G401 (cell line): ENCODE data around the gene KCNQ1. TPM values are rescaled to one million over a fixed set of nuclear protein-coding genes. Genes with fewer than 3 reads are reported as not detected.

Source experiments
- DNase-seq: peaks from one replicate; pipeline ENCODE4 v3.0.0-alpha.2; 2015; ENCODE audit warnings: low spot score
- in situ Hi-C: cut with HindIII; loops from 2 replicates; pipeline ENCODE4 v1.10.0; 2016; ENCODE audit warnings: low sequenced_read_pairs, mixed read lengths
- total RNA-seq: library from RNA; depleted of rRNA; stranded (reverse); fragments of >200 nt; shearing (Covaris generic); gene quantifications from 2 replicates; pipeline ENCODE4 v1.2.3, GENCODE V29; 2014

Gene KCNQ1
- total RNA-seq, 1 experiment from 2014 or later, result 0.85 TPM

DNA sequence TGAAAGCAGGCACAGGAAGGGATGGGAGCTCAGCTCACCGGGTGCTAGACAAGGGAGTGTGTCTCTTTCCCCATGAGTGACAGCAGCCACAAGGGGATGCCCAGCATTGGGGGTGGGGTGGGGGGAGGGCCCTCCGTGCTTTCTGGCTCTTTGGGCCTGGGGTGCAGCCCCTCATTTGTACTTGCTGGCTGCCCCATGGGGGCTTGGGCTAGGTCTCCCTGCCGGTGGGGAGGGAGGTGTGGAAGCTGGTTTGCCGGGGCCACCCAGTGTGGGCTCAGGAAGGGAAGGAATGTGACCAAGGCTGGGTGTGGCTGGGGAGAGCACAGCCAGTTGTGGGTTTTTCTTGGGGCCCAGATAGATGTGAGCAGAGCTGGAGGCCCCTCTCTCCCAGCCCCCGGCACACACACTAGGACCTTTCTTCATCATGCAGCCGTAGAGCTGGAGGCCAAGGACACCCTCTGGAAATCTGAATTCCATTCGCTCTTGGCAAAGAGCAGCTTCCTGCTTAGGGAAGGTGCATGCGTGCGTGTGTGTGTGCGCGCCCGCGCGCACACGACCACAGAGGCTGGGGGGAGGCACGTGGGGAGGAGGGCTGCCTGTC lies 229.2 kb downstream of the KCNQ1 start:
- no peak for DNase-seq
- in situ Hi-C loops, result no loop called here

GRCh38 chr11:2674658-2675131 lies 229.9 kb downstream of the KCNQ1 start:
- in situ Hi-C loops, result no loop called here
- no peak for DNase-seq

DNA sequence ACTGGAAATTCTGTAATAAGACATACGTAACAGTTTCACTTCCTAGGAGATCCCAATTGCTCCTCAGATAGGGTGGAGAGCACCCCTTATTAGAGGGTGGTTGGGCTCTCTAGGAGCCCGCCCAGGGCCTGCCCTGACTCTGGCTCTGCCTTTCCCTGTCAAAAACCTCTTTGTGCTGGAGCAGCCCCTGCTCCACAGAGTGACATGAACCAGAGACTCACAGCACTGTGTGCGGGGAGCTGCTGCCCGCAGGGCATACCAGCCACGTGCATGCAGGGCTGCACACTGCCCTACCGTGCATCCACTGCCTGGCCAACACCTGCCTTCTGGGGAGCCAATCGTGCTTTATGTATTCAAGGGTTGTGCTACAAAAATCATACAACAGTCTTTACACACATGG lies 230.7 kb downstream of the KCNQ1 start:
- DNase-seq, result no peak
- in situ Hi-C loops, result no loop called here

DNA sequence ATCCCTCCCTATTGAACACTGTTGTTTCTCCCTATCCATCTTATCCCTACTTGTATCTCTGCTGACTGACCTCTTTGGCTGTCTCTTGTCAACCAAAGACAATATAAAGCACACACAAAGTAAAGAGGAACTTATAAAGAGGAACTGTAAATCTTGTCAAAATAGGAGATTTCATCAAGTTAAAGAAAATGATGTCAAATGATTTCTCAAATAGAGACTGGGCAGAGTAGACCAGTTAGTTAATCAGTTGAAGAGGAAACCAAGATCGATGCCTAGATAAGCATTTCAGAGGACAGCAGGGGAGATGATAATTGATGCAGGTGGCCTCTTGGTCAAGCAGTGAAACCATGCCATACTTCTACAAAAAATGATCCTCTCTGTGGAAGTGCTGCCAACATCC lies 232.3 kb downstream of the KCNQ1 start:
- peak; percentile 32 for DNase-seq
- in situ Hi-C loops, result no loop called here

DNA sequence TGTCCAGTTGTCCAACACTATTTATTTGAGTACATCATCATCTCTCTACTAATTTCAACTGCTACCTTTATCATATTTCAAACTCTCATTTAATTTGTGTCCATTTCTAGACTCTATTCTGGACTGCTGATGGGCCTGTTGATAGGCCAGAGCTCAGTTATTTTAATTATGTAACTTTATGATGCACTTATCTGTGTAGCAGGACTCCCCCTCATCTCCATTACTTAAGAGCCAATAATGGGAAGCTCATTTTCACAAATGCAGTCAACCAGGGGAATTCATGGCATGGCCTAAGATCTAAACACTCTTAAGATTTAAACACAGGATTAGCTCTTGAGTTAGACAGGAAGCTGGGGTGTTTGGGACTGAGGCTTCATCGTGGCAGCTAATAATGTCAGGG lies 233.6 kb downstream of the KCNQ1 start:
- in situ Hi-C loops, result no loop called here
- no peak for DNase-seq

DNA sequence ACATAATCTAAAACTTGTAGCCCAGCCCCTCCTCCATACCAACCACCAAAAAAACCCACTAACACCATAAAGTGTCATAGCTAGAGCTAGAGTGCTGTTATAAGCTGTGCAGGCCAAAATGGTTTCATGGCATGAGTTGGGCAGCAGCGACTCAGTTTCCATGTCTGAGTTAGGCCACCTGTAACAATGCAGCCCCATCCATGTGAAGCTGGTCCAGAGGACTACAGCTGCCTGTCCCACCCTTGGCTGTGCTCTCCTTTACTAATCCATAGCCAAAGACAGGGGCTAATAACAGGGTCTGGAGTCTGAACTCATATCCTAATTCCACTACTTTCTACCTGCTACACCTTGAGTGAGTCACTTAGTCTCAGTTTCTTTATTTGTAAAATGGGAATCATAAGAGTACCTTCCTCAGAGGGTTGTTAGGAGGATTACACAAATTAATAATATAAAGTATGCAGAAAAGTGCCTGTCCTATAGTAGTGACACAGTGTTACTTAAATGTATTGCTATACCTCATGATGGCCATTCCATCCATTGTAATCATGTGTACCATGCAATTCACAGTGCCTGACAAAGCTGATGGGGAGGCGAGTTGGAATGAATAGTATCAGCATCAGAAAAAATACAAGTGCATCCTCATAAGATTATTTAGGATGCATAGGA lies 234.3 kb downstream of the KCNQ1 start:
- in situ Hi-C loops, result no loop called here

GRCh38 chr11:2681408-2682145 lies 236.8 kb downstream of the KCNQ1 start:
- in situ Hi-C loops, result no loop called here
- DNase-seq, result no peak

More for the DNA sequence above, 234.3 kb downstream of the KCNQ1 start:
- no peak for DNase-seq

DNA sequence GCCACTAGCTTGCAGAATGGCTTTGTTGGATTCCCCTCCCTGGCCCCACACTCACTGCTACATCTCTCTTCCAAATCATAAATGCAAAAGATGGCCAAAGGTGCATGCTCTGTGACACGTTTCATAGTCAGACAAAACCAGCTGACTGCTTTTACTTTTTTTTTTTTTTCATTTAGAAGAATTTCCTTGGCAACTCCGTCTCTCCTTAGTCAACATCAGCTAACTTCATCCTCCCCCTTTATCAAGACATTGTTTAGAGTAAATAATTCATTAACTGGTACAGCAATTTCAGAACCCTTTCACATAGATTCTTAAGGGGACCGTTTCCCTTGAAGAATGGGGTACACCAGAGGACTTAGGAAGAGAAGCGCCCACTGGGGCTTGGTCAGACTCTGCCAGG lies 239.0 kb downstream of the KCNQ1 start:
- DNase-seq, result no peak
- in situ Hi-C loops, result no loop called here

- DNase-seq, result no peak
- in situ Hi-C loops, result no loop called here
Measured at GRCh38 chr11:2684581-2684980, 239.8 kb downstream of the KCNQ1 start.

DNA sequence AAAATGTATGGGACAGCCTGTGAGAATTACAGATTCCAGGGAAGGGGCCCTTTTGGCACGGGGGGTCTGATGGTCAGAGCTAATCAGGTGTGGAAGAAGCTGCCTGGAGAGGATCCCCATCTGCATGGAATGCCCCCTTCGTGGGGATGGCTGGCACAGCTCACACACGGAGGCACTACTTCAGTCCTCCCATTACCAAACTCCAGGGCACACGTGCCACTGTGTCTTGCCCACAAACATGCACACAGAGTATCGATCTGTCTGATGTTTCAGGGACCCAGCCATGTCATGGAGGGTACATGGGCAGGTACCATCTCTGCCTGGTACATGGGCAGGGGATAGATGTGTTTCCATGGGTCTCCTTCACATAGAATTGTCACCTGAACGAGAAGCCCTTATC lies 240.2 kb downstream of the KCNQ1 start:
- in situ Hi-C loops, result no loop called here
- no peak for DNase-seq

GRCh38 chr11:2685566-2686359 lies 241.0 kb downstream of the KCNQ1 start:
- DNase-seq, result no peak
- in situ Hi-C loops, result no loop called here

DNA sequence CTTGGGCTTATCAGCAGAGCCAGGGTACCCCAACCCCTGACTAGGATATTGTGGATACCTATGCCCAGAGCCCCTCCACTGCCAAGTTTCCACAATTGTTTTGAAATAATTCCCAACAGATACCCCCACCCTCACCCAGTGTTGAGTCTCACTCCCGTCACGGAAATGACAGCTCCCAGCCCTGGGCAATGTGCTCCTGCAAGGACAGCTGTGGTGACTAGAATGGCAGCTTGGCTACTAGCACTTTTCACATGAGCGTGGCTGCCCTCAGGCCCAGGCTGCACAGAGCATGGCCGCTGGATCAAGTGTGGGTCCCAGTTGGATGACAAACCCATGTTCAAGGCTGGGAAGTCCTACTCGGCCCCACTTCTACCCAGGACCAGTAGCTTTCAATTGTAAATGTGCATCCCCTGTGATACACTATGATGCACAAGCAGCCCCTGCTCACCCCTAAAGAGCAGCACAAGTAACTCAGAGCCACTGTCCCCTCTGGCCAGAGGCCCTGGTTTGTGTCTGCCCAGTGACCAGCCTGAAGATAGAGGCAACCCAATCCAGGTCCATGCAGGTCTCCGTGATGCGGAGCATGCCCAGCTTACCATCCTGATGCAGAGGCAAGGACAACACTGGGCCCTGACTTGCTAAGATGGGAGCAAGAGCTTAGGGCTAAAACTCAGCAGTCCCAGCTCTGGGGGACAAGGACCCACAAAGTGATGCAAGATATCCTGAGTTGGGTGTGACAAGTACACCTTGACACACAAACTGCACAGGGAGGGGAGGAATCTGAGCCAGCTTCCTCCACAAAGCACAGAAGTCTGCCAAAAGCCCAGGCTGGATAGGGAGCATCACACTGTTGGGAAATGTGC lies 241.8 kb downstream of the KCNQ1 start:
- no peak for DNase-seq
- in situ Hi-C loops, result no loop called here

- in situ Hi-C loops, result no loop called here
- no peak for DNase-seq
Measured at GRCh38 chr11:2687223-2687530, 242.4 kb downstream of the KCNQ1 start.

DNA sequence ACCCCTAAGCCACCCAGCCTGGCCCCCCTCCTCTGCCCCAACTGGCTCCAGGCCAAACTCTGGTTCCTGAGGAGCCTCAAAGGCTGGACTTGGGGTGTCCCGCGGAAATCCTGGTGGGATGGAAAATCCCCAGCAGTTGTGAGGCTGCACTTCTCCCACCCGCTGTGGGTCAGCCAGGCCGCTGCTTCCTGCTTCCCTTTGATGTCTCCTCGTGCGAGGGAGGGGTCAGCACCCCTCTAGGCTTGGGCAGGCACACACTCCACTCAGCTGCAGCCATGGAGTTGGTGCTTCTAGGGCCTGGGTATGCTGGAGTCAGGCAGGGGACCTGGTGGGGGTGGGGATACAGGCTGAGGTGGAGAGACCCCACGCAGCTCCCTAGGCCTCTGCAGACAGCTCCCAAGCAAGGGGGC lies 243.0 kb downstream of the KCNQ1 start:
- DNase-seq, result no peak

DNA sequence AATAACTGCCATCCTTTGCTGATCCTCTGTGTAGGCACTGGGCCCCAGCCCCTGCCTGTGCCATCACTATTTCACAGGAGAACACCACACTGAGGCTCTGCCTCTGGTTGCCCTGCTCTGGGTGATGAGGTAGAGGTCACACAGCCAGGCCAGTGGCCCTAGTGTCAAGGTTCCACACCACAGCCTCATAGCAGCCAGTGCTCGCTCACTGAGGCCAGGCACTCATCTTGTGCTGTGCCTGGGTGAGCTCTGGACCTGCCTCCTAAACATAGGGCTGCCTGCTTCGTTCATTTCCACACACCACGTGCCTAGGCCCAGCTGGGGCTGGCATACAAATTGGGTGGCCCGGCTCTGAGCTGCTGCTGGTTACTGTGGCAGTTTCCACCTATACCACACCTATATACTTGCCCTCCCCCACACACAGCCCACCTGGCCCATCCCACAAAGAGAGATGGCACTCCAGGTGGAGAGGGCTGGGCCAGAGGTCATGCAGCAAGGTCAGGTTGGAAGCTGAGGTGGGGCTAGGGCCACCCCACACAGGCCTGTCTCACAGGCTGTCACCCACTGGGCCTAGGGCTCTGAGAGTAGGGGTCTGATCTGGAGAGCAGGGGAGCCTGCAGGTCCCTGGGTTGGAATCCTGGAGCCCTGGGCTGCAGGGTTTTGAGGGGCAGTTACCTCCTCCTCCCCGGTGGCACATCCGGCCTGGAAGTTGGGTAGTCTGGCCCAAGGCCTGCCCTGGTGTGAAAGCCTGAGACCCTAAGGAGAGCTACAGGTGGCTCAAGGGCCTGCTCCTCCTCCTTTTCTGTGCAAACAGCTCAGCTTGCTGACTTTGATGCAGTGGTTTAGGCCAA lies 243.8 kb downstream of the KCNQ1 start:
- in situ Hi-C loops, result no loop called here
- DNase-seq, result no peak

More for the DNA sequence above, 243.0 kb downstream of the KCNQ1 start:
- in situ Hi-C loops, result no loop called here

- in situ Hi-C loops, result no loop called here
- no peak for DNase-seq
Measured at GRCh38 chr11:2689651-2690575, 245.1 kb downstream of the KCNQ1 start.
